Astrocyte of the spinal cord (primary cell): ENCODE data around the gene SLC30A7.
"Not testable (repeated sequence)": the region's sequence is repeated elsewhere in the genome, so short reads cannot be mapped to it uniquely, and the experiment has no call there.

Experiments used
- DNase-seq: peaks from one replicate; pipeline ENCODE4 v3.0.0; 2011; ENCODE audit warnings: low read depth, low spot score
- H3K4me3 ChIP-seq: 2 replicates; pipeline ENCODE4 v1.5.1; 2011; ENCODE audit warnings: low read depth, mild to moderate bottlenecking, low read length, moderate library complexity
- CTCF ChIP-seq: IDR thresholded peaks from 2 replicates; pipeline ENCODE4 v1.5.1; 2012; ENCODE audit warnings: low read depth, mild to moderate bottlenecking, low read length, inconsistent platforms
- in situ Hi-C: cut with HindIII; loops from 2 replicates; pipeline ENCODE4 v1.10.0; 2017; ENCODE audit warnings: low sequenced_read_pairs

SLC30A7 gene

GRCh38 chr1:100874433-100874832, 21.5 kb upstream of the SLC30A7 start:
- TF ChIP-seq CTCF = no peak
- in situ Hi-C loops = no loop called here
- no peak for DNase-seq
- no peak overlapping the region for H3K4me3 ChIP-seq

- no peak for TF ChIP-seq CTCF
- in situ Hi-C loops = no loop called here
- no peak for DNase-seq
- no peak overlapping the region for H3K4me3 ChIP-seq
Measured at GRCh38 chr1:100875228-100875627, 20.7 kb upstream of the SLC30A7 start.

GRCh38 chr1:100876291-100876690, 19.6 kb upstream of the SLC30A7 start:
- DNase-seq = no peak
- in situ Hi-C loops = no loop called here
- no peak overlapping the region for H3K4me3 ChIP-seq
- TF ChIP-seq CTCF = no peak

- no peak overlapping the region for H3K4me3 ChIP-seq
- DNase-seq = no peak
- in situ Hi-C loops = no loop called here
- no peak for TF ChIP-seq CTCF
Measured at GRCh38 chr1:100879422-100879821, 16.5 kb upstream of the SLC30A7 start.

GRCh38 chr1:100881687-100882086, 14.2 kb upstream of the SLC30A7 start:
- no peak for DNase-seq
- no peak overlapping the region for H3K4me3 ChIP-seq
- in situ Hi-C loops = no loop called here
- no peak for TF ChIP-seq CTCF

GRCh38 chr1:100882698-100883097, 13.2 kb upstream of the SLC30A7 start:
- in situ Hi-C loops = no loop called here
- no peak for TF ChIP-seq CTCF
- no peak overlapping the region for H3K4me3 ChIP-seq
- no peak for DNase-seq

- peak; percentile 32 for TF ChIP-seq CTCF
- H3K4me3 ChIP-seq = no peak overlapping the region
- in situ Hi-C loops = no loop called here
- peak; percentile 82 for DNase-seq
Measured at GRCh38 chr1:100883963-100884362, 11.9 kb upstream of the SLC30A7 start.

GRCh38 chr1:100889007-100889406, 6.9 kb upstream of the SLC30A7 start:
- in situ Hi-C loops, DNase-seq, H3K4me3 ChIP-seq: not testable (repeated sequence)

- in situ Hi-C loops, DNase-seq, H3K4me3 ChIP-seq: not testable (repeated sequence)
Measured at GRCh38 chr1:100889869-100890482, 5.9 kb upstream of the SLC30A7 start.
